Fibroblast of the conjunctiva (primary cell): ENCODE measurements around the gene BLOC1S4.
"Not testable (repeated sequence)": the region's sequence is repeated elsewhere in the genome, so short reads cannot be mapped to it uniquely, and the experiment has no call there.

ENCODE experiments used
- DNase-seq: peaks from one replicate; pipeline ENCODE4 v3.0.0-alpha.2; 2010; ENCODE audit warnings: low read depth

The BLOC1S4 gene

GRCh38 chr4:6742507-6742906, 26.5 kb downstream of the BLOC1S4 start:
- DNase-seq = no peak

- DNase-seq = no peak
Observed at GRCh38 chr4:6742989-6743388, 27.0 kb downstream of the BLOC1S4 start.

- no peak for DNase-seq
Observed at GRCh38 chr4:6746721-6747293, 30.8 kb downstream of the BLOC1S4 start.

GRCh38 chr4:6747294-6748051, 31.5 kb downstream of the BLOC1S4 start:
- no peak for DNase-seq

DNA sequence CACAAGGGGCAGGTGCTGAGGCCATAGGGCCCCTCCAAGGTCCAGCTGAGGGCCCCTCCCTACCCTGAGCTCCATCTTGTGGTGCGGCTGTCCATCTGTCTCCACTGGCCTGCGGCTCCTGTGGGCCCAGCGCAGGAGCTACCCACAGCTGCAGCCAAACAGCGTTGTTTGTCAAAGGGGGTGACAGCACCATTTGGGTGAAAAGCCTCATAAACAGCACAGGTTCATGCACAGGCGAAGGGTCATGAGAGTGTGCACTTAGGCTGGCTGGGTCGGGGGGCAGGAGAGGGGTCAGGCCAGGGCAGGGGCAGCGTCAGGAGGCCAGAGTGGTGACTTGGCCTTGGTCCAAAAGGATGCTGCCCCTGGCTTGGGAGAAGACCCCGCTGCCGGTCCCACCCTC, 32.3 kb downstream of the BLOC1S4 start:
- DNase-seq = no peak

DNA sequence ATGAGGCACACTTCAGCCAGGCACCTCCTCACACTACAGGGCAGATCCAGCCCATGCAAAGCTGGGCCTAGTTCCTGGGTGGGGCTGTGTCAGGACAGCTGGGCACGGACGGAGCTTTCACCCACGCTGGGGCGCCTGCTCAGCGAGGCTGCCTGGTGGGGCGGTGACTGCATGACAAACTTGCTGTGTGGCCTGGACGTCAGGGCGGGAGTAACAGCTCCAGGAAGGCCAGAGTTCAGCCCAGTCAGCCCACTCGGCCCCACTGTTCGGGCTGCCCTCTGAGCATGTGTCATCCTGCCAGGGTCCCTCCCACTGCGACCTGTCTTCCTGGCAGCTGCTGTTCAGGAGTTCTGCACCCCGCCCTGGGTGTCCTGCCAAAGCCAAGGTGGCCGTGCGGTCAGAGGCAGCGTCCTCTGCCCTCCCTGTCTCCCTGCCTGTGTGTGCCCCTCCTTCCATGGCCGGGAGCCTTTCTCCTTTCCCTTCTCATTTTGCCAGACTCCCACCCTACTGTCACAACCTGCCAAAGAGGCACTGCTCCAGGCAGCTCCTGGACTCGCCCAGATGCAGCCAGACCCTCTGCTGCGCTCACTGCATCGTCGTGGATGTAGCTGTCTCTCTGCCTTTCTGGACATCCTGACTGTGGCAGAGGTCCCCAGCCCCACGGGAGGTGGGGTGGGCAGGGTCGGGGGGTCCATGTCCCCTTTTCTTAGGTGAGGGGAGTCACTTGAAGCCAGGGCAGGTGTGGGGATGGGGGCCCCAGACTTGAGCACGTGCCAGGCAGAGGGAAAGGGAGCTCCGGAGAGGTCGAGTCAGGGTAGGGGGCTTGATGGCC, 33.6 kb downstream of the BLOC1S4 start:
- no peak for DNase-seq

- no peak for DNase-seq
Observed at GRCh38 chr4:6750286-6751221, 34.6 kb downstream of the BLOC1S4 start.

DNA sequence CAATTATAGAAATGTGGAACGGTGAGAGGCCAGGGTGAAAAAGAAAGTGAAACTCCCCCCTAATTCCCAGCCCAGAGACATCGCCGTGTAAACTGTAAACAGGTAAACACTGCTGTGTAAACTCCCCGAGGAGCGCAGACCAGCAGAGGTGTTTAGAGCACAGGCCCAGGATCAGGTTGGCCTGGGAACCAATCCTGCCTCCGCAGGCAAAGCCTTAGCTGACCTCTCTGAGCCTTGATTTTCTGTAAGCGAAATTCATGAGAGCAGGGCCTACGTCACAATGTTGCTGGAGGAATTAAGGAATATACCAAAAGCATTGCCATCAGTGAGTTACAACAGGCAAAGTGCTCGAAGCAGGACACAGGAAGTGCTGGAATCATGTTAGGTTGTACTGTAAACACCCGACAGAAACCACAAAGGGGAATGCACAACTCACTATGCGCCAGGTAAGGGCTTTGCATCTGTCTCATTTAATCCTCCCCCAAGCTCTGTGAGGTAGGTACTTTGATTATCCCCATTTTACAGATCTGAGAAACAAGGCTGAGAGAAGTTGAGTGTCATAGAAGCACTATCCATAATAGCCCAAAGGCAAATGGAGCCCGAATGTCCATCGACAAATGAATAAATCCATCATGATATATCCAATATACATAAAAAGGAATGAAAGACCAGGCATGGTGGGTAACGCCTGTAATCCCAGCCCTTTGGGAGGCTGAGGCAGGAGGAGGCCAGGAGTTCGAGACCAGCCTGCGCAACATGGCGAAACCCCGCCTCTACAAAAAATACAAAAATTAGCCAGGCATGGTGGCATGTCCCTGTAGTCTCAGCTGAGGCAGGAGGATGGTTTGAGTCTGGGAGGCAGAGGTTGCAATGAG, 35.9 kb downstream of the BLOC1S4 start:
- DNase-seq = no peak

- no peak for DNase-seq
Observed at GRCh38 chr4:6752486-6752829, 36.5 kb downstream of the BLOC1S4 start.

DNA sequence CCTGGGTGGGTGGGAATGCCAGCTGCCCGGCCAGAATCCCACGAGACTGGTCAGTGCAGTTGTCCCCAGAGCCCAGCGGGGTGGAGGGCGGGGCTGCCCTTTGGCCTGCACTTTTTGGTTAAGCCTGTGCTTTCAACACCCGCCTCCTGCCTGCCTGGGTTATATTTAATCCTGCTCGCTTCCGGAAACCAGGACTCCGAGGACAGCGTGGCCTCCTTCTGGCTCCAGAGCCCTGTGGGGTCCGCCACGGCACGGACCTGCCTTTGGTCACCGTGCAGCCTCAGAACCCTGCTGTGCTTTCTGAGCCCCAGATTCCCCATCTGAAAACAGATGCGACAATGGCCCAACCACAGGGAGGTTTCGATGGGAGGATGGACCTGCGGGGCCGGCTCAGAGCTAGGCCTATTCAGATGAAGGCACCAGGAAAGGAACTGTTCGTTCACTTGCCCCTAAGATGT, 37.2 kb downstream of the BLOC1S4 start:
- no peak for DNase-seq

GRCh38 chr4:6753891-6754290, 37.9 kb downstream of the BLOC1S4 start:
- DNase-seq = no peak

GRCh38 chr4:6754481-6755087, 38.6 kb downstream of the BLOC1S4 start:
- no peak for DNase-seq

- DNase-seq = no peak
Observed at GRCh38 chr4:6755088-6755753, 39.2 kb downstream of the BLOC1S4 start.

DNA sequence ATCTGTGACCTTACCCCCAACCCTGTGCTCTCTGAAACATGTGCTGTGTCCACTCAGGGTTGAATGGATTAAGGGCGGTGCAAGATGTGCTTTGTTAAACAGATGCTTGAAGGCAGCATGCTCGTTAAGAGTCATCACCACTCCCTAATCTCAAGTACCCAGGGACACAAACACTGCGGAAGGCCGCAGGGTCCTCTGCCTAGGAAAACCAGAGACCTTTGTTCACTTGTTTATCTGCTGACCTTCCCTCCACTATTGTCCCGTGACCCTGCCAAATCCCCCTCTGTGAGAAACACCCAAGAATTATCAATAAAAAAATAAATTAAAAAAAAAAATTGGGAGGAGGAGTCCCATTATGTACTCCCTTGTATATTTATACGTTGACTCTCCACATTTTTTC, 40.4 kb downstream of the BLOC1S4 start:
- DNase-seq = not testable (repeated sequence)

- no peak for DNase-seq
Observed at GRCh38 chr4:6758728-6759127, 42.8 kb downstream of the BLOC1S4 start.

DNA sequence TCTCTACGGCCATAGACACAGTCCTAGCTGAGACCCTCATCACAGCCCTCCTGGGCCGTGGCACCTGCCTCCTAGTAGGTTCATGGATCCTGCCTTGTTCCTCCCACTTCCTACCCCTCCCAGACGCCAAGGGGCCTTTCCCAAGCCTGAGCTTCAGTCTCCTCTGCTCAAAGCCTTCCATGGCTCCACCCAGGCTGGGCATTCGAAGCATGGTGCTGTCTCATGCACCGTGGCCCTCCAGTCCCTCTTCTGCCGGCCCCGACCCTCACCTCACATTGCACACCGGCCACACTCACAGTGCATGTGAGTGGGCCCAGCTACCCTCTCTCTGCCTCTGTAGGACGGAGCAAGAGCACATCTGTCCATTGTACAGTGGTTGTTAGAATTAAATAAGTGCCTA, 44.9 kb downstream of the BLOC1S4 start:
- DNase-seq = no peak

DNA sequence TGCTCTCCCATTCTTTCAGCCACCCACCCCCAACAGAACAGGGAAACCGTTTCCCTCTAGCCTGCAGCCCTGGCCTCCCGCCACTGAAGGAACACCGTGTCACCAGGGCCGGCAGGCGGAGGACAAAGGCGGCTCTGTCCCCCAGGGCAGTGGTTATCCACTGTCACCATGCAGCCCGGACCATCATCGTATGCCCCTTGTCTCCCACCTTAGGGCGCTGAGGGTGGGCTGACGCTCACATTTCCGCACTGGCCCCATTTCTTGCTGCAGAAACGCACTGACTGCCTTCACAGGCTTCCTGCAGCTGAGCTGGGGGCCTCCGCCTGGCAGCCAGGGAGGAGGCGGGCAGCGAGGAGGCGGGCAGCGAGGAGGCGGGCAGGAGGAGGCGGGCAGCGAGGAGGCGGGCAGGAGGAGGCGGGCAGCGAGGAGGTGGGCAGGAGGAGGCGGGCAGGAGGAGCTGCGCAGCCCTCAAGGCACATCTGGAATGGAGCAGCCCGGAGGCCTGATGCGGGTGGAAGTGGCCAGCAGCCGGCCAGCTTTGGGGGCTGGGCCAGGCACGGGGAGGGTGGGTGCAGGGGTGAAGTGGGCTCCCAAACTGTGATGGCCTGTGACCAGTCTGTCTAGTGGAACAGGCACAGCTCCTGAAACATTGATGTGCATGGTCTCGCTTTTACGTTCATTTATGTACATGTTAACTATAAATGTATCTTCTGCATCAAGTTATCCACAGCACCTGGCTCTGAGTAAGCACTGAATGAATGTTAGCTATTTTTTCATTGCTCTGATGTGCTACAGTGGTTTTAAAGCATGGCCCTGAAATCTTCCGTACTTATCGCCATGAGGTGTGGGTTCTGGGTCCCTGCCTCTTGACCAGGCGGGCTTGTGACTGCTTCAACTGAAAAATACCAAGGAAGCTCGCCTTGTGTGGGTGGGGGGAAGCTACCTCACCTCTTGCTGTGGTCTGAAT, 46.0 kb downstream of the BLOC1S4 start:
- no peak for DNase-seq

- no peak for DNase-seq
Observed at GRCh38 chr4:6763330-6763851, 47.4 kb downstream of the BLOC1S4 start.
